Stimulated activated CD4-positive, alpha-beta T cell treated with anti-CD3 and anti-CD28 coated beads, Interleukin-1b, Interleukin-23, amount 100 ng/mL, for 1 hour (primary cell): ENCODE results near the gene SLC6A7.

ENCODE experiments used
- DNase-seq, 2 donors: peaks; one replicate each; pipeline ENCODE4 v3.0.0-alpha.2; 2020; ENCODE audit warnings: low read depth in 2 of 2

The SLC6A7 gene

GRCh38 chr5:150189728-150190502, at the start of gene SLC6A7:
Gene SLC6A7 (plus strand): TSS chr5:150190062. CDS start chr5:150190328, 266 bp downstream.
- no peak for DNase-seq

GRCh38 chr5:150140830-150141229, 49.0 kb upstream of the SLC6A7 start:
- DNase-seq = no peak

- DNase-seq = no peak
Measured at GRCh38 chr5:150141544-150142184, 48.2 kb upstream of the SLC6A7 start.

- DNase-seq = no peak
Measured at GRCh38 chr5:150142185-150142958, 47.5 kb upstream of the SLC6A7 start.

GRCh38 chr5:150142959-150143349, 46.9 kb upstream of the SLC6A7 start:
- DNase-seq = no peak

GRCh38 chr5:150143350-150144245, 46.3 kb upstream of the SLC6A7 start:
- DNase-seq = no peak

GRCh38 chr5:150144246-150144801, 45.5 kb upstream of the SLC6A7 start:
- DNase-seq = no peak

- no peak for DNase-seq
Measured at GRCh38 chr5:150144879-150145278, 45.0 kb upstream of the SLC6A7 start.

- DNase-seq = no peak
Measured at GRCh38 chr5:150146235-150146634, 43.6 kb upstream of the SLC6A7 start.

GRCh38 chr5:150146862-150147601, 42.8 kb upstream of the SLC6A7 start:
- DNase-seq = no peak

GRCh38 chr5:150147670-150148069, 42.2 kb upstream of the SLC6A7 start:
- DNase-seq = no peak

GRCh38 chr5:150148117-150148927, 41.5 kb upstream of the SLC6A7 start:
- no peak for DNase-seq

- no peak for DNase-seq
Measured at GRCh38 chr5:150149618-150150017, 40.2 kb upstream of the SLC6A7 start.

GRCh38 chr5:150152636-150153462, 37.0 kb upstream of the SLC6A7 start:
- DNase-seq = no peak

GRCh38 chr5:150153483-150153882, 36.4 kb upstream of the SLC6A7 start:
- no peak for DNase-seq

GRCh38 chr5:150153957-150154617, 35.8 kb upstream of the SLC6A7 start:
- no peak for DNase-seq

- no peak for DNase-seq
Measured at GRCh38 chr5:150154618-150155128, 35.2 kb upstream of the SLC6A7 start.
